Measurements from ENCODE around the gene IQGAP2. TPM values are rescaled to one million over a fixed set of nuclear protein-coding genes. Genes with fewer than 3 reads are reported as not detected.

Gene IQGAP2
- total RNA-seq, 4 donors from 2014 or later: 46.8 to 121 (median 97.0) TPM

DNA sequence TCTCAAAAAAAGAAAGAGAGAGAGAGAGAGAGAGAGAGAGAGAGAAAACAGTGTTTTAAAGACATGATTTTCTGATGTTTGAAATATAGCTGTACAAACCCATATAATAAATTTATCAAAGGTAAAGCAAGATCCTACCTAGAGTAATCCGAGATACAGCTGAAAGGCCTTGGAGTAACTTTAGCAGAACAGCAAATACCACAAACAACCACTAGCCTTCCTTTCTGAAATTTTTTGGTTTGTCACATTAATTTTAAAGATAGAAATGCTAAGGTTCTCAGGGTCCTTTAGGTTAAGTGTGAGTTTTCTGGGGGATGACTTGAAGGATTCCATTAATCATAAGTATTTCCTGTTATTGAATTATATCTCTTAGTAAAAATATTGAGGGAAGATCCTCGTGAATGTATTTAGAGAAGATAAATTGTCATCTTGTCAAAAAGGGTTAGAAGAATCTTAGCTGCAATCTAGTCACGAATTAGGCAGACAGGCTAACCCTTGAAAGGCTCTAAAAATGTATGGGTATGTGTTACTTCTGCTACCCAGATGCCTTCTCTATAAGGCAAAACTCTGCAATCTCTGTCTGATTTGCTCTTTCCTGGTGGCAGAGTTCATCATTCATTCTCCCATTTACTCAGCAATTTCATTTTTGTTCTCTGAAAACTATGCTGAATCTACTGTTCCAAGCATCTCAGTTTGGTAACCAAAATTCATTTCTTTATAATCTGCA, 192.8 kb downstream of the IQGAP2 start:
- intact Hi-C loops (cut with DNase I; ENCODE audit: low total_unique reads): no loop called here

GRCh38 chr5:76598531-76598930, 195.4 kb downstream of the IQGAP2 start:
- in situ Hi-C loops (cut with MboI; ENCODE audit: low pct_ligation_motif_present in 1 of 4, low pct_unique_long_range_greater_than_20kb in 1 of 4, low sequenced_read_pairs in 3 of 4): no loop called here
- TF ChIP-seq POLR2AphosphoS5 (IDR thresholded peaks at IDR 0.05): no peak
- no peak for TF ChIP-seq CTCF (IDR thresholded peaks at IDR 0.05)
- TF ChIP-seq POLR2A (IDR thresholded peaks at IDR 0.05): no peak
- TF ChIP-seq EP300 (IDR thresholded peaks at IDR 0.05; ENCODE audit: low read depth): no peak
- Histone ChIP-seq H3K9me3 (no peaks in the 10 kb centered on the region), H3K27ac (no peak overlapping the region), H3K4me3 (no peak overlapping the region), H3K27me3 (no peaks in the 10 kb centered on the region), H3K36me3 (peaks cover 0 to 3% (median 0%) of the 10 kb centered on the region in 4 donors), H3K4me1 (no peaks in the 10 kb centered on the region)
- no peak for DNase-seq
- WGBS, 2 donors (ENCODE audit: low coverage in 1 of 2): 96 to 98% methylated on average over 2 of the region's 2 CpGs
- intact Hi-C loops (cut with DNase I; ENCODE audit: low total_unique reads): no loop called here

More for the DNA sequence above, 192.8 kb downstream of the IQGAP2 start:
- Histone ChIP-seq H3K27me3 (no peaks in the 10 kb centered on the region), H3K36me3 (peaks cover 0 to 3% (median 0%) of the 10 kb centered on the region in 4 donors), H3K9me3 (no peaks in the 10 kb centered on the region), H3K4me3 (no peak overlapping the region), H3K4me1 (no peaks in the 10 kb centered on the region), H3K27ac (no peak overlapping the region)
- 81 to 88% methylated on average over 3 of the region's 3 CpGs for WGBS, 2 donors (ENCODE audit: low coverage in 1 of 2)
- no peak for TF ChIP-seq EP300 (IDR thresholded peaks at IDR 0.05; ENCODE audit: low read depth)
- no peak for TF ChIP-seq POLR2A (IDR thresholded peaks at IDR 0.05)
- TF ChIP-seq CTCF (IDR thresholded peaks at IDR 0.05): no peak
- TF ChIP-seq POLR2AphosphoS5 (IDR thresholded peaks at IDR 0.05): no peak
- in situ Hi-C loops (cut with MboI; ENCODE audit: low pct_ligation_motif_present in 1 of 4, low pct_unique_long_range_greater_than_20kb in 1 of 4, low sequenced_read_pairs in 3 of 4): no loop called here
- no peak for DNase-seq

- no peaks in the 10 kb centered on the region for H3K27me3 ChIP-seq
- H3K4me3 ChIP-seq: no peak overlapping the region
- H3K4me1 ChIP-seq: peaks cover 0 to 7% (median 0%) of the 10 kb centered on the region in 4 donors
- no peak overlapping the region for H3K27ac ChIP-seq
- no peaks in the 10 kb centered on the region for H3K9me3 ChIP-seq
- intact Hi-C loops (cut with DNase I; ENCODE audit: low total_unique reads): loop anchor here (10.0 kb wide), 1 partner anchor 174 kb away; no protein-coding TSS in a partner anchor
- H3K36me3 ChIP-seq: peaks cover 0 to 3% (median 0%) of the 10 kb centered on the region in 4 donors
- in situ Hi-C loops (cut with MboI; ENCODE audit: low pct_ligation_motif_present in 1 of 4, low pct_unique_long_range_greater_than_20kb in 1 of 4, low sequenced_read_pairs in 3 of 4): loop anchor here in 3 of 4 donors (5.0 to 25.0 kb wide), 3 partner anchors 174 to 412 kb away; no protein-coding TSS in a partner anchor
- 45 to 61% methylated on average over 2 to 4 of the region's 4 CpGs for WGBS, 2 donors (ENCODE audit: low coverage in 1 of 2)
- no peak for DNase-seq
- TF ChIP-seq POLR2A (IDR thresholded peaks at IDR 0.05) (no peak), CTCF (IDR thresholded peaks at IDR 0.05) (no peak), EP300 (IDR thresholded peaks at IDR 0.05; ENCODE audit: low read depth) (no peak), POLR2AphosphoS5 (IDR thresholded peaks at IDR 0.05) (no peak)
Observed at GRCh38 chr5:76600716-76601115, 197.6 kb downstream of the IQGAP2 start.

DNA sequence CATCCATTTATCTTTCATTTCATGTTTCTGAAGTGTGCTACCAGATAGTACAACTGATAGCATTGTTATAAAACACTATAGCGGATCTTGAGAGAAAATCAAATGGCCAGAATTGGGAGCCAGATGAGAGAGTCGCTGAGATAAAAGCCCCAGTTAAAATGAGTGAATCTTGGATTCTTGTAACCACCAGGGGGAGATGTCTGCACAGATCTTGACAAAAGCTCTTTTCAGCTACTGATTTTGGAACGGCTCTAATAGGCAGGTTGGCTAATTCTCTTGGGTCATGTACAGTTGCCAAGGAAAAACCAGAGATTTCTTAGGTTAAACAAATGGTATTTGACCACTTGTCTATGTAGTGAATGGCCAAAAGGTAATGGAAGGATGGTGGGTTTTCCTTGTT, 198.4 kb downstream of the IQGAP2 start:
- no peak for DNase-seq
- 23 to 27% methylated on average over 3 of the region's 3 CpGs for WGBS, 2 donors (ENCODE audit: low coverage in 1 of 2)
- TF ChIP-seq POLR2A (IDR thresholded peaks at IDR 0.05) (no peak), CTCF (IDR thresholded peaks at IDR 0.05) (peak; percentile 57 to 75 (median 72))
- intact Hi-C loops (cut with DNase I; ENCODE audit: low total_unique reads): loop anchor here (10.0 kb wide), 1 partner anchor 173 kb away; no protein-coding TSS in a partner anchor
- Histone ChIP-seq H3K9me3 (no peaks in the 10 kb centered on the region), H3K4me1 (peaks cover 0 to 7% (median 0%) of the 10 kb centered on the region in 4 donors), H3K4me3 (no peak overlapping the region), H3K27ac (no peak overlapping the region), H3K27me3 (no peaks in the 10 kb centered on the region), H3K36me3 (peaks cover 0 to 3% (median 0%) of the 10 kb centered on the region in 4 donors)
- in situ Hi-C loops (cut with MboI; ENCODE audit: low pct_ligation_motif_present in 1 of 4, low pct_unique_long_range_greater_than_20kb in 1 of 4, low sequenced_read_pairs in 3 of 4): loop anchor here in 3 of 4 donors (5.0 to 25.0 kb wide), 3 partner anchors 173 to 411 kb away; no protein-coding TSS in a partner anchor

All from transverse colon (tissue), 4 donors.